IMR-90 (cell line): ENCODE data around the gene ME1. TPM values are rescaled to one million over a fixed set of nuclear protein-coding genes. Genes with fewer than 3 reads are reported as not detected.

ENCODE experiments used
- ATAC-seq: fragments of 200-7000 bp; cut with Tn5 transposase; 2 replicates; pipeline ENCODE4 v1.9.1; 2020; ENCODE audit warnings: low read depth, mild to moderate bottlenecking, moderate library complexity
- BruUV-seq: library from RNA; stranded (reverse); fragments of 400-500 nt; replicated peaks from 2 replicates; lab custom pipeline; 2021; lab: Mats Ljungman, UMichigan
- CTCF ChIA-PET: fragments of 300-600 bp; formaldehyde crosslinking; extraction: SDS; loops from one replicate; lab custom pipeline; 2021; ENCODE audit warnings: antibody characterized with exemption; lab: Yijun Ruan, JAX
- POLR2A ChIA-PET: fragments of 300-600 bp; sonication (Branson Sonifier 250); formaldehyde crosslinking; loops from one replicate; lab custom pipeline; 2022; ENCODE audit warnings: antibody characterized with exemption; ENCODE audit not compliant: unreplicated experiment; lab: Charles Lee
- DNase-seq: peaks from one replicate; pipeline ENCODE4 v3.0.0; 2013
- H2AFZ ChIP-seq: replicated peaks from 2 replicates; pipeline ENCODE3; 2013; ENCODE audit warnings: low read length, mild to moderate bottlenecking; ENCODE audit not compliant: poor library complexity
- H2AK5ac ChIP-seq: 2 replicates; pipeline ENCODE4 v1.6.1; 2013; ENCODE audit warnings: low read depth, low read length, inconsistent platforms
- H2AK9ac ChIP-seq: replicated peaks from 2 replicates; pipeline ENCODE3; 2013; ENCODE audit warnings: mild to moderate bottlenecking, low read depth, low read length, moderate library complexity; ENCODE audit not compliant: poor library complexity
- H2BK120ac ChIP-seq: 2 replicates; pipeline ENCODE4 v1.6.1; 2013; ENCODE audit warnings: low read depth, low read length, inconsistent platforms
- H2BK15ac ChIP-seq: 3 replicates; pipeline ENCODE4 v1.6.1; 2013; ENCODE audit warnings: low read depth, low read length, inconsistent platforms
- H2BK20ac ChIP-seq: 2 replicates; pipeline ENCODE4 v1.6.1; 2013; ENCODE audit warnings: low read depth, mild to moderate bottlenecking, inconsistent platforms, low read length, moderate library complexity
- H2BK5ac ChIP-seq: 2 replicates; pipeline ENCODE4 v1.6.1; 2013; ENCODE audit warnings: mild to moderate bottlenecking, low read depth, low read length, inconsistent platforms; ENCODE audit not compliant: poor library complexity, severe bottlenecking
- H3K14ac ChIP-seq: replicated peaks from 2 replicates; pipeline ENCODE4 v1.6.1; 2013; ENCODE audit warnings: low read depth, low read length, inconsistent platforms
- H3K18ac ChIP-seq: 2 replicates; pipeline ENCODE4 v1.6.1; 2013; ENCODE audit warnings: low read depth, low read length, control low read depth
- H3K23ac ChIP-seq: 2 replicates; pipeline ENCODE4 v1.6.1; 2013; ENCODE audit warnings: low read depth, low read length, inconsistent platforms
- H3K27ac ChIP-seq: 2 replicates; pipeline ENCODE4 v1.5.1; 2013; ENCODE audit warnings: mild to moderate bottlenecking, control low read depth, low read length; ENCODE audit not compliant: insufficient read depth
- H3K27me3 ChIP-seq: 2 replicates; pipeline ENCODE4 v1.6.1; 2013; ENCODE audit warnings: low read length; ENCODE audit not compliant: control insufficient read depth, insufficient read depth
- H3K36me3 ChIP-seq: 2 replicates; pipeline ENCODE4 v1.6.1; 2013; ENCODE audit warnings: low read length, mixed read lengths; ENCODE audit not compliant: control insufficient read depth, insufficient read depth
- H3K4ac ChIP-seq: 2 replicates; pipeline ENCODE4 v1.6.1; 2013; ENCODE audit warnings: low read depth, low read length, inconsistent platforms
- H3K4me1 ChIP-seq: 2 replicates; pipeline ENCODE4 v1.6.1; 2013; ENCODE audit warnings: low read length, mixed read lengths; ENCODE audit not compliant: control insufficient read depth, insufficient read depth
- H3K4me2 ChIP-seq: 2 replicates; pipeline ENCODE4 v1.6.1; 2013; ENCODE audit warnings: low read depth, mild to moderate bottlenecking, control low read depth, low read length, moderate library complexity
- H3K4me3 ChIP-seq: 2 replicates; pipeline ENCODE4 v1.5.1; 2013; ENCODE audit warnings: low read depth, mild to moderate bottlenecking, control low read depth, low read length, moderate library complexity; ENCODE audit not compliant: insufficient read depth
- H3K56ac ChIP-seq: 2 replicates; pipeline ENCODE4 v1.6.1; 2013; ENCODE audit warnings: low read length, inconsistent platforms; ENCODE audit not compliant: insufficient read depth; ENCODE audit errors: extremely low read depth
- H3K79me1 ChIP-seq, 2 experiments: 2 replicates each; pipeline ENCODE4 v1.6.1; 2013; ENCODE audit warnings: low read length in 2 of 2, inconsistent platforms in 1 of 2, low read depth in 1 of 2
- H3K9ac ChIP-seq: 2 replicates; pipeline ENCODE4 v1.6.1; 2013; ENCODE audit warnings: low read depth, low read length, control low read depth
- H3K9me1 ChIP-seq: 2 replicates; pipeline ENCODE4 v1.6.1; 2013; ENCODE audit warnings: low read length, inconsistent platforms; ENCODE audit not compliant: insufficient read depth
- H3K9me3 ChIP-seq: 2 replicates; pipeline ENCODE4 v1.6.1; 2013; ENCODE audit warnings: low read length; ENCODE audit not compliant: control insufficient read depth, insufficient read depth
- H4K20me1 ChIP-seq: 2 replicates; pipeline ENCODE4 v1.6.1; 2013; ENCODE audit warnings: low read length, inconsistent platforms; ENCODE audit not compliant: insufficient read depth
- H4K5ac ChIP-seq: 2 replicates; pipeline ENCODE4 v1.6.1; 2013; ENCODE audit warnings: mild to moderate bottlenecking, low read depth, low read length, control low read depth
- H4K8ac ChIP-seq, 2 experiments: 2 replicates each; pipeline ENCODE4 v1.6.1; 2013; ENCODE audit warnings: low read depth in 2 of 2, low read length in 2 of 2, control low read depth in 1 of 2, inconsistent platforms in 1 of 2
- H4K91ac ChIP-seq: 2 replicates; pipeline ENCODE4 v1.6.1; 2013; ENCODE audit warnings: low read depth, low read length, inconsistent platforms; ENCODE audit not compliant: insufficient read depth
- BHLHE40 ChIP-seq: fragments of 150-350 bp; IDR thresholded peaks from 2 replicates; pipeline ENCODE4 v1.6.1; 2016; ENCODE audit warnings: mild to moderate bottlenecking, low read depth, low read length
- CHD1 ChIP-seq: IDR thresholded peaks from 2 replicates; pipeline ENCODE4 v1.6.1; 2012; ENCODE audit warnings: low read depth, low read length, improper control_type of control experiment
- CTCF ChIP-seq: conservative IDR thresholded peaks from 2 replicates; pipeline ENCODE4 v1.5.1; 2012; ENCODE audit warnings: mild to moderate bottlenecking, low read depth, low read length, improper control_type of control experiment
- FOS ChIP-seq: fragments of 150-350 bp; IDR thresholded peaks from 2 replicates; pipeline ENCODE4 v1.6.1; 2016; ENCODE audit warnings: low read depth, low read length
- MAFK ChIP-seq: IDR thresholded peaks from 2 replicates; pipeline ENCODE4 v1.6.1; 2012; ENCODE audit warnings: low read depth, low read length, improper control_type of control experiment
- MAZ ChIP-seq: IDR thresholded peaks from 2 replicates; pipeline ENCODE4 v1.6.1; 2012; ENCODE audit warnings: low read depth, mild to moderate bottlenecking, low read length, improper control_type of control experiment, moderate library complexity, borderline replicate concordance
- MXI1 ChIP-seq: IDR thresholded peaks from 2 replicates; pipeline ENCODE4 v1.6.1; 2012; ENCODE audit warnings: low read depth, mild to moderate bottlenecking, low read length, moderate library complexity, borderline replicate concordance
- NFE2L2 ChIP-seq: fragments of 150-350 bp; IDR thresholded peaks from 2 replicates; pipeline ENCODE4 v1.6.1; 2016; ENCODE audit warnings: low read depth, mild to moderate bottlenecking, low read length
- POLR2A ChIP-seq: IDR thresholded peaks from 2 replicates; pipeline ENCODE4 v1.6.1; 2012; ENCODE audit warnings: mild to moderate bottlenecking, low read depth, low read length
- RAD21 ChIP-seq: IDR thresholded peaks from 2 replicates; pipeline ENCODE4 v1.6.1; 2012; ENCODE audit warnings: low read length, improper control_type of control experiment
- RCOR1 ChIP-seq: IDR thresholded peaks from 2 replicates; pipeline ENCODE4 v1.6.1; 2012; ENCODE audit warnings: mild to moderate bottlenecking, low read length, improper control_type of control experiment; ENCODE audit not compliant: insufficient replicate concordance
- RFX5 ChIP-seq: IDR thresholded peaks from 2 replicates; pipeline ENCODE4 v1.8.0; 2012; ENCODE audit warnings: low read depth, mild to moderate bottlenecking, low read length, moderate library complexity
- WGBS, 2 experiments: methylation state at CpG; one replicate each; pipeline versions ENCODE4 v1.1.5 to v1.1.7; 2013; ENCODE audit warnings: missing lambda C conversion rate in 2 of 2; ENCODE audit not compliant: insufficient read length in 1 of 2; ENCODE audit errors: extremely low coverage in 2 of 2; 5-methylcytosine and 5-hydroxymethylcytosine counted together
- dilution Hi-C: fragments of 300-500 bp; cut with HindIII; formaldehyde crosslinking; loops from one replicate; pipeline ENCODE4 v1.14.3; 2018; ENCODE audit warnings: low sequenced_read_pairs; ENCODE audit not compliant: unreplicated experiment
- in situ Hi-C: fragments of 300-500 bp; cut with MboI; formaldehyde crosslinking; loops from 3 replicates; pipeline ENCODE4 v1.14.3; 2019; ENCODE audit warnings: low sequenced_read_pairs, inconsistent platforms, mixed read lengths
- intact Hi-C: fragments of 100-400 bp; cut with micrococcal nuclease; formaldehyde crosslinking; loops from 2 replicates; pipeline ENCODE4 v1.10.0; 2022
- polyA plus RNA-seq, 3 experiments: library from polyadenylated mRNA; depleted of rRNA; stranded (reverse); fragments of >200 nt; gene quantifications; 2 replicates each; pipeline ENCODE4 v1.2.3, GENCODE V29; 2012; ENCODE audit warnings: low replicate concordance in 1 of 3
- total RNA-seq: library from RNA; depleted of rRNA; stranded (reverse); fragments of >200 nt; gene quantifications from 2 replicates; pipeline ENCODE4 v1.2.3, GENCODE V29; 2012
- TF ChIP-seq, protein P1 (sequence below): fragments of 150-350 bp; IDR thresholded peaks from 2 replicates; pipeline ENCODE4 v1.6.1; 2016; ENCODE audit warnings: low read depth, mild to moderate bottlenecking, low read length, moderate library complexity, borderline replicate concordance

The ME1 gene
- total and polyA plus RNA-seq, 2 of the 4 experiments (the other 2 are of a cell fraction): 21.5 to 24.4 TPM

- H3K27me3 ChIP-seq: no peaks in the 10 kb centered on the region
- H3K18ac ChIP-seq: no peak overlapping the region
- no TSS peak for BruUV-seq
- peaks cover 11% of the 10 kb centered on the region; the same call in 1 of the 2 replicates for H3K9me1 ChIP-seq
- no peak overlapping the region for H4K91ac ChIP-seq
- intact Hi-C loops (no loop called here), dilution Hi-C loops (no loop called here), in situ Hi-C loops (loop anchor here (10.0 kb wide), 1 partner anchor 946 kb away; the partner anchor contains the start of gene IBTK)
- no peak overlapping the region for H3K4me3 ChIP-seq
- H4K8ac ChIP-seq: no peak overlapping the region
- H3K9me3 ChIP-seq: no peaks in the 10 kb centered on the region
- H3K14ac ChIP-seq: no peak overlapping the region
- H2BK15ac ChIP-seq: no peak overlapping the region
- no peak overlapping the region for H4K5ac ChIP-seq
- no peak overlapping the region for H3K9ac ChIP-seq
- no peak overlapping the region for H3K56ac ChIP-seq
- DNase-seq (no peak), ATAC-seq (no peak)
- H2AK9ac ChIP-seq: no peak overlapping the region
- peak overlapping the region; percentile 62 for H3K23ac ChIP-seq
- H2BK5ac ChIP-seq: no peak overlapping the region
- H2AK5ac ChIP-seq: no peak overlapping the region
- H3K27ac ChIP-seq: no peak overlapping the region
- H3K4me1 ChIP-seq: peaks cover 5% of the 10 kb centered on the region
- no peak overlapping the region for H2AFZ ChIP-seq
- TF ChIP-seq CTCF (no peak), FOS (no peak), POLR2A (no peak), RAD21 (no peak), NFE2L2 (no peak), MAFK (no peak), RFX5 (no peak), RCOR1 (no peak), BHLHE40 (no peak), CHD1 (no peak), MXI1 (no peak), MAZ (no peak)
- TF ChIP-seq, protein P1, sequence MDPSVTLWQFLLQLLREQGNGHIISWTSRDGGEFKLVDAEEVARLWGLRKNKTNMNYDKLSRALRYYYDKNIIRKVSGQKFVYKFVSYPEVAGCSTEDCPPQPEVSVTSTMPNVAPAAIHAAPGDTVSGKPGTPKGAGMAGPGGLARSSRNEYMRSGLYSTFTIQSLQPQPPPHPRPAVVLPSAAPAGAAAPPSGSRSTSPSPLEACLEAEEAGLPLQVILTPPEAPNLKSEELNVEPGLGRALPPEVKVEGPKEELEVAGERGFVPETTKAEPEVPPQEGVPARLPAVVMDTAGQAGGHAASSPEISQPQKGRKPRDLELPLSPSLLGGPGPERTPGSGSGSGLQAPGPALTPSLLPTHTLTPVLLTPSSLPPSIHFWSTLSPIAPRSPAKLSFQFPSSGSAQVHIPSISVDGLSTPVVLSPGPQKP: no peak
- WGBS, 2 experiments: no CpG with 5 or more reads among the region's 6 CpGs
- no peak overlapping the region for H3K4ac ChIP-seq
- peaks cover 18% of the 10 kb centered on the region for H3K36me3 ChIP-seq
- H3K79me1 ChIP-seq: peaks cover 24 to 55% of the 10 kb centered on the region in 2 experiments
- H3K4me2 ChIP-seq: peak overlapping the region; percentile 36
- H2BK20ac ChIP-seq: no peak overlapping the region
- H4K20me1 ChIP-seq: peaks cover 32% of the 10 kb centered on the region
- POLR2A ChIA-PET: interaction anchor here (0.6 kb wide), 1 partner anchor 142 kb away, joined by 5 read pairs; no protein-coding TSS in a partner anchor
- CTCF ChIA-PET: no interaction called here
- H2BK120ac ChIP-seq: no peak overlapping the region
Measured at GRCh38 chr6:83190626-83191025, 240.2 kb downstream of the ME1 start.
